H1 (cell line): ENCODE results near the gene AIG1. TPM values are rescaled to one million over a fixed set of nuclear protein-coding genes. Genes with fewer than 3 reads are reported as not detected.

Source experiments
- CTCF ChIA-PET: fragments of 300-600 bp; sonication (Branson Sonifier 250); formaldehyde crosslinking; loops from one replicate; lab custom pipeline; 2021; ENCODE audit not compliant: partially characterized antibody; lab: Charles Lee
- POLR2A ChIA-PET: fragments of 300-600 bp; sonication (Branson Sonifier 250); formaldehyde crosslinking; loops from one replicate; lab custom pipeline; 2021; ENCODE audit warnings: inconsistent platforms; ENCODE audit not compliant: partially characterized antibody; lab: Charles Lee
- DNase-seq, 2 experiments: peaks; one replicate each; pipeline versions ENCODE4 v3.0.0 to v3.0.0-alpha.2; 2010 to 2022; ENCODE audit warnings: low spot score in 2 of 2, low read depth in 1 of 2, mixed read lengths in 1 of 2
- FAIRE-seq: peaks from 2 replicates; lab custom pipeline; 2011; peaks lifted over from hg19 to GRCh38; lab: Jason Lieb, UNC
- H2AFZ ChIP-seq: 2 replicates; pipeline ENCODE4 v1.8.1; 2012; ENCODE audit warnings: low read length, inconsistent platforms
- H2AK5ac ChIP-seq: 2 replicates; pipeline ENCODE4 v1.6.1; 2013; ENCODE audit warnings: low read depth, low read length
- H2BK120ac ChIP-seq: replicated peaks from 2 replicates; pipeline ENCODE3; 2013; ENCODE audit warnings: low read depth, low read length, inconsistent platforms
- H2BK12ac ChIP-seq: 2 replicates; pipeline ENCODE4 v1.6.1; 2013; ENCODE audit warnings: low read depth, low read length
- H2BK15ac ChIP-seq: 2 replicates; pipeline ENCODE4 v1.6.1; 2013; ENCODE audit warnings: low read length
- H2BK20ac ChIP-seq: 2 replicates; pipeline ENCODE4 v1.6.1; 2013; ENCODE audit warnings: low read length
- H2BK5ac ChIP-seq: 2 replicates; pipeline ENCODE4 v1.6.1; 2013; ENCODE audit warnings: low read depth, low read length
- H3K14ac ChIP-seq: 2 replicates; pipeline ENCODE4 v1.6.1; 2013; ENCODE audit warnings: inconsistent platforms; ENCODE audit not compliant: insufficient read length
- H3K18ac ChIP-seq: 2 replicates; pipeline ENCODE4 v1.6.1; 2013; ENCODE audit warnings: low read length; ENCODE audit errors: extremely low read depth
- H3K23ac ChIP-seq: 2 replicates; pipeline ENCODE4 v1.6.1; 2013; ENCODE audit warnings: inconsistent platforms; ENCODE audit not compliant: insufficient read length
- H3K23me2 ChIP-seq: 2 replicates; pipeline ENCODE4 v1.6.1; 2013; ENCODE audit warnings: low read depth, low read length
- H3K27ac ChIP-seq: 2 replicates; pipeline ENCODE4 v1.6.1; 2011; ENCODE audit warnings: low read depth, low read length, inconsistent platforms
- H3K27me3 ChIP-seq, 4 experiments: replicated peaks in 1 of 4; 1 replicate in 1 of 4; 2 replicates in 3 of 4; pipeline versions ENCODE4 v1.6.1 to v1.8.1; 2011 to 2013; ENCODE audit warnings: low read length in 3 of 4, mild to moderate bottlenecking in 3 of 4, inconsistent platforms in 2 of 4, mixed read lengths in 2 of 4, moderate library complexity in 1 of 4; ENCODE audit not compliant: control insufficient read depth in 3 of 4, insufficient read depth in 3 of 4; ENCODE audit errors: extremely low read depth in 1 of 4
- H3K36me3 ChIP-seq, 4 experiments: 2 replicates each; pipeline versions ENCODE4 v1.6.1 to v1.8.1; 2011 to 2013; ENCODE audit warnings: mild to moderate bottlenecking in 4 of 4, low read length in 3 of 4, moderate library complexity in 2 of 4, control low read depth in 1 of 4, inconsistent platforms in 1 of 4; ENCODE audit not compliant: insufficient read depth in 4 of 4, control insufficient read depth in 2 of 4
- H3K4ac ChIP-seq: replicated peaks from 2 replicates; pipeline ENCODE3; 2013; ENCODE audit warnings: low read length, low read depth, mixed read lengths, inconsistent platforms; ENCODE audit not compliant: insufficient read length
- H3K4me1 ChIP-seq, 4 experiments: replicated peaks in 1 of 4; 1 replicate in 1 of 4; 2 replicates in 3 of 4; pipeline versions ENCODE4 v1.6.1 to v1.8.1; 2011 to 2013; ENCODE audit warnings: low read length in 3 of 4, inconsistent platforms in 2 of 4, mixed read lengths in 1 of 4; ENCODE audit not compliant: insufficient read depth in 4 of 4, control insufficient read depth in 3 of 4
- H3K4me2 ChIP-seq, 2 experiments: 2 replicates each; pipeline versions ENCODE4 v1.6.1 to v1.8.1; 2011 to 2013; ENCODE audit warnings: low read depth in 2 of 2, low read length in 2 of 2, control low read depth in 1 of 2, inconsistent platforms in 1 of 2, mild to moderate bottlenecking in 1 of 2; ENCODE audit not compliant: insufficient read depth in 1 of 2
- H3K4me3 ChIP-seq, 4 experiments: fragments of 200-600, 300-600 bp in 1 of 4; sonication (generic), shearing (Covaris generic), sonication (Bioruptor Twin) in 1 of 4; 2 replicates each; pipeline versions ENCODE4 v1.5.1 to v1.8.1; 2011 to 2016; ENCODE audit warnings: low read length in 4 of 4, low read depth in 3 of 4, control low read depth in 2 of 4, inconsistent platforms in 2 of 4, mild to moderate bottlenecking in 2 of 4, mixed read lengths in 1 of 4, moderate library complexity in 1 of 4; ENCODE audit not compliant: insufficient read depth in 2 of 4; ENCODE audit errors: extremely low read depth in 1 of 4
- H3K56ac ChIP-seq: replicated peaks from 2 replicates; pipeline ENCODE3; 2013; ENCODE audit warnings: low read depth, mild to moderate bottlenecking, mixed read lengths, low read length, inconsistent platforms; ENCODE audit not compliant: insufficient read length
- H3K79me1 ChIP-seq: 2 replicates; pipeline ENCODE4 v1.6.1; 2013; ENCODE audit warnings: low read depth, low read length, control low read depth
- H3K79me2 ChIP-seq, 2 experiments: 2 replicates each; pipeline versions ENCODE4 v1.6.1 to v1.8.1; 2012 to 2013; ENCODE audit warnings: low read length in 2 of 2, mild to moderate bottlenecking in 2 of 2, inconsistent platforms in 1 of 2; ENCODE audit not compliant: insufficient read depth in 2 of 2, control insufficient read depth in 1 of 2
- H3K9ac ChIP-seq, 4 experiments: replicated peaks in 1 of 4; 1 replicate in 1 of 4; 2 replicates in 3 of 4; pipeline versions ENCODE4 v1.6.1 to v1.8.1; 2011 to 2013; ENCODE audit warnings: low read depth in 3 of 4, low read length in 3 of 4, control low read depth in 2 of 4, mild to moderate bottlenecking in 2 of 4, moderate library complexity in 2 of 4, inconsistent platforms in 1 of 4; ENCODE audit errors: extremely low read depth in 1 of 4
- H3K9me3 ChIP-seq, 2 experiments: 2 replicates each; pipeline versions ENCODE4 v1.6.1 to v1.8.1; 2012 to 2013; ENCODE audit warnings: mild to moderate bottlenecking in 2 of 2, moderate library complexity in 2 of 2, control low read depth in 1 of 2, inconsistent platforms in 1 of 2, low read depth in 1 of 2, low read length in 1 of 2, mixed read lengths in 1 of 2; ENCODE audit not compliant: insufficient read depth in 2 of 2
- H4K20me1 ChIP-seq, 2 experiments: replicated peaks in 1 of 2; 2 replicates each; pipeline versions ENCODE3 to v1.8.1; 2011 to 2013; ENCODE audit warnings: inconsistent platforms in 2 of 2, low read length in 2 of 2, mild to moderate bottlenecking in 1 of 2; ENCODE audit not compliant: insufficient read depth in 2 of 2, control insufficient read depth in 1 of 2
- H4K5ac ChIP-seq: 2 replicates; pipeline ENCODE4 v1.6.1; 2013; ENCODE audit warnings: low read length, low read depth, mixed read lengths, inconsistent platforms; ENCODE audit not compliant: insufficient read length
- H4K8ac ChIP-seq: 2 replicates; pipeline ENCODE4 v1.8.0; 2013; ENCODE audit warnings: mild to moderate bottlenecking, moderate library complexity, low read length, inconsistent platforms; ENCODE audit not compliant: insufficient read depth; ENCODE audit errors: extremely low read depth
- H4K91ac ChIP-seq: replicated peaks from 2 replicates; pipeline ENCODE3; 2013; ENCODE audit warnings: low read length, mixed read lengths, inconsistent platforms; ENCODE audit not compliant: insufficient read length
- HDAC6 ChIP-seq: IDR thresholded peaks from one replicate; pipeline ENCODE4 v1.7.1; 2012; ENCODE audit warnings: low read depth, mild to moderate bottlenecking, inconsistent platforms, low read length, moderate library complexity
- POLR2AphosphoS5 ChIP-seq: IDR thresholded peaks from 2 replicates; pipeline ENCODE4 v1.6.1; 2011; ENCODE audit warnings: low read depth, low read length
- POU5F1 ChIP-seq: IDR thresholded peaks from 2 replicates; pipeline ENCODE4 v1.6.1; 2011; ENCODE audit warnings: low read depth, mild to moderate bottlenecking, low read length, moderate library complexity
- RAD21 ChIP-seq, 2 experiments: IDR thresholded peaks in 1 of 2; conservative IDR thresholded peaks in 1 of 2; 2 replicates each; pipeline ENCODE4 v1.6.1; 2011; ENCODE audit warnings: low read depth in 2 of 2, low read length in 2 of 2, improper control_type of control experiment in 1 of 2, inconsistent platforms in 1 of 2, mild to moderate bottlenecking in 1 of 2, moderate library complexity in 1 of 2
- RBBP5 ChIP-seq: IDR thresholded peaks from 2 replicates; pipeline ENCODE4 v1.7.1; 2012; ENCODE audit warnings: low read depth, mild to moderate bottlenecking, inconsistent platforms, low read length, moderate library complexity, borderline replicate concordance
- YY1 ChIP-seq: IDR thresholded peaks from 2 replicates; pipeline ENCODE4 v1.6.1; 2011; ENCODE audit warnings: low read depth, mild to moderate bottlenecking, low read length
- WGBS, 2 experiments: shearing (Covaris generic) in 1 of 2; methylation state at CpG; one replicate each; pipeline versions ENCODE4 v1.1.6 to v1.1.7; 2013 to 2015; ENCODE audit warnings: low lambda C conversion rate in 2 of 2, mixed read lengths in 2 of 2, inconsistent platforms in 1 of 2, low coverage in 1 of 2, missing lambda C conversion rate in 1 of 2; ENCODE audit not compliant: insufficient replicate concordance in 2 of 2, insufficient coverage in 1 of 2, insufficient read length in 1 of 2; ENCODE audit errors: extremely low coverage in 1 of 2, missing lambda C conversion rate in 1 of 2; 5-methylcytosine and 5-hydroxymethylcytosine counted together
- polyA plus RNA-seq, 7 experiments: library from polyadenylated mRNA; depleted of rRNA in 3 of 7; stranded (reverse) in 5 of 7; unstranded in 2 of 7; fragments of >200 nt in 5 of 7; fragments of 200-250 nt in 2 of 7; gene quantifications; 1 replicate in 5 of 7; 2 replicates in 1 of 7; 4 replicates in 1 of 7; pipeline versions ENCODE4 v1.2.1 to v1.2.3, GENCODE V29; 2011 to 2013; ENCODE audit warnings: missing spikeins in 2 of 7, mixed read lengths in 2 of 7
- total RNA-seq: library from RNA; stranded (reverse); fragmentation: NEBNext Ultra II Directional; extraction: Animal tissue kit (Norgen Biotek cat#: 25700); gene quantifications from 2 replicates; pipeline ENCODE4 v1.2.1, GENCODE V29; 2021

Gene AIG1
- total and polyA plus RNA-seq, 2 of the 8 experiments (the other 6 are each of a cell fraction or from before 2014, with no cell fraction given): 56.6 to 58.4 TPM

DNA sequence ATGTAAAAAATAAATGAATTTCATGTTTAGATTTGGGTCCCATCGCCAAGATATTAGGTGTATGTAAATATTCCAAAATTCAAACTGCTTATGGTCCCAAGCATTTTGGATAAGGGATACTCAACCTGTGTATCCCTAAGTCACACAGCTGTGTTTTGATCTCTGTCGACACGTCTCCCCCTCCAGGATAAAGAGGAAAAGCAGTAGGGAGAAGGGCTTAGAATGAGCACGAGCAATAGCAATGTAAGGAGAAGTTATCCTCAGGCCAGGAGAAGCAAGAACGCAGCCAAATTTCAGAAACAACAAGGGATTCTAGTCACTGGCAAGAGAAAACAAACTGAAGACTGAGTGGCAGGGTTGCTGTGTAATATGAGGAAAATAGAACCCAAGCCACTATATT is 181.2 kb downstream of the AIG1 start:
- Histone ChIP-seq H3K9ac (no peak overlapping the region), H3K23me2 (no peaks in the 10 kb centered on the region), H4K5ac (no peak overlapping the region), H3K27me3 (no peaks in the 10 kb centered on the region), H3K36me3 (no peaks in the 10 kb centered on the region), H3K79me2 (no peaks in the 10 kb centered on the region), H2BK120ac (no peak overlapping the region), H4K91ac (no peak overlapping the region), H3K4me1 (no peaks in the 10 kb centered on the region), H4K8ac (no peak overlapping the region), H2BK20ac (no peak overlapping the region), H3K9me3 (no peaks in the 10 kb centered on the region), H3K4me3 (no peak overlapping the region), H3K18ac (no peak overlapping the region), H2BK15ac (no peak overlapping the region)
- POLR2A ChIA-PET: no interaction called here
- no peak for FAIRE-seq
- no peak for TF ChIP-seq POU5F1
- TF ChIP-seq YY1: no peak
- peak in 1 of 2 experiments; percentile 14; a peak in 2 of 4 replicates for TF ChIP-seq RAD21 (IDR thresholded peaks at IDR 0.05 in 1 of 2, conservative IDR thresholded peaks at IDR 0.05 in 1 of 2; ENCODE audit: low read depth in 2 of 2, low read length in 2 of 2)
- no peak for TF ChIP-seq POLR2AphosphoS5
- no peak for TF ChIP-seq RBBP5
- no peak for TF ChIP-seq HDAC6
- TF ChIP-seq, all 59 proteins: peak for 1
- no peak overlapping the region for H2BK12ac ChIP-seq
- no peak overlapping the region for H3K4me2 ChIP-seq
- no peaks in the 10 kb centered on the region for H4K20me1 ChIP-seq
- no peak overlapping the region for H2BK5ac ChIP-seq
- H3K23ac ChIP-seq: no peak overlapping the region
- WGBS, 2 experiments: 79% methylated on average over 5 of the region's 5 CpGs; no CpG with 5 or more reads in 1 of the 2 experiments
- H3K14ac ChIP-seq: no peak overlapping the region
- no peak for DNase-seq
- no peak overlapping the region for H3K4ac ChIP-seq
- H3K79me1 ChIP-seq: no peaks in the 10 kb centered on the region
- H3K27ac ChIP-seq: no peak overlapping the region
- H2AK5ac ChIP-seq: no peak overlapping the region
- no peak overlapping the region for H3K56ac ChIP-seq
- H2AFZ ChIP-seq: no peak overlapping the region
- CTCF ChIA-PET: interaction anchor here (0.8 to 1.7 kb wide), 7 partner anchors 8 to 185 kb away, joined by 3 to 5 read pairs (median 4); no protein-coding TSS in a partner anchor
